Measurements from ENCODE around the gene NEK3.
A peak's percentile ranks its signal among the peaks of the same experiment; 100 is the strongest.
"Not testable (repeated sequence)": the region's sequence is repeated elsewhere in the genome, so short reads cannot be mapped to it uniquely, and the experiment has no call there.

Gene NEK3

GRCh38 chr13:52159159-52159982 is at the start of gene NEK3:
TSS of gene NEK3 (minus strand) at chr13:52159597. CDS start at chr13:52156191, 3,406 bp downstream.
- Mint-ChIP-seq H3K9me3 (no peaks in the 10 kb centered on the region), H3K4me1 (peaks cover 34% of the 10 kb centered on the region), H3K36me3 (ENCODE audit: low read depth) (peaks cover 4% of the 10 kb centered on the region), H3K4me3 (peak within 1 kb of the TSS; percentile 85 to 91 (median 91)), H3K27ac (peak within 1 kb of the TSS; percentile 71 to 93 (median 88)), H3K27me3 (ENCODE audit: low read depth) (peaks cover 3% of the 10 kb centered on the region)
- no peak for TF ChIP-seq CTCF (IDR thresholded peaks at IDR 0.05; ENCODE audit: unreplicated experiment in 3 of 3)

- not testable (repeated sequence) for H3K27ac Mint-ChIP-seq; H3K4me1 Mint-ChIP-seq; H3K36me3 Mint-ChIP-seq (ENCODE audit: low read depth); H3K9me3 Mint-ChIP-seq; H3K27me3 Mint-ChIP-seq (ENCODE audit: low read depth); H3K4me3 Mint-ChIP-seq
These were observed 49.0 kb upstream of the NEK3 start for GRCh38 chr13:52208384-52208783.

GRCh38 chr13:52207896-52208295 is 48.5 kb upstream of the NEK3 start:
- H3K36me3 Mint-ChIP-seq (ENCODE audit: low read depth); H3K9me3 Mint-ChIP-seq; H3K27me3 Mint-ChIP-seq (ENCODE audit: low read depth); H3K4me1 Mint-ChIP-seq; H3K27ac Mint-ChIP-seq; H3K4me3 Mint-ChIP-seq: not testable (repeated sequence)

- not testable (repeated sequence) for H3K36me3 Mint-ChIP-seq (ENCODE audit: low read depth); H3K4me3 Mint-ChIP-seq; H3K9me3 Mint-ChIP-seq; H3K4me1 Mint-ChIP-seq; H3K27ac Mint-ChIP-seq
- H3K27me3 Mint-ChIP-seq (ENCODE audit: low read depth): peaks cover 11% of the 10 kb centered on the region
These were observed 47.9 kb upstream of the NEK3 start for GRCh38 chr13:52207337-52207736.

GRCh38 chr13:52204546-52204945 is 45.1 kb upstream of the NEK3 start:
- H3K36me3 Mint-ChIP-seq (ENCODE audit: low read depth); H3K27me3 Mint-ChIP-seq (ENCODE audit: low read depth); H3K27ac Mint-ChIP-seq; H3K4me1 Mint-ChIP-seq; H3K9me3 Mint-ChIP-seq; H3K4me3 Mint-ChIP-seq: not testable (repeated sequence)

- H3K4me3 Mint-ChIP-seq; H3K4me1 Mint-ChIP-seq; H3K36me3 Mint-ChIP-seq (ENCODE audit: low read depth); H3K9me3 Mint-ChIP-seq; H3K27me3 Mint-ChIP-seq (ENCODE audit: low read depth); H3K27ac Mint-ChIP-seq: not testable (repeated sequence)
These were observed 44.5 kb upstream of the NEK3 start for GRCh38 chr13:52203864-52204263.

GRCh38 chr13:52202506-52202905 is 43.1 kb upstream of the NEK3 start:
- not testable (repeated sequence) for H3K27ac Mint-ChIP-seq; H3K4me3 Mint-ChIP-seq; H3K9me3 Mint-ChIP-seq; H3K27me3 Mint-ChIP-seq (ENCODE audit: low read depth); H3K4me1 Mint-ChIP-seq; H3K36me3 Mint-ChIP-seq (ENCODE audit: low read depth)

GRCh38 chr13:52201439-52202193 is 42.2 kb upstream of the NEK3 start:
- H3K4me3 Mint-ChIP-seq; H3K4me1 Mint-ChIP-seq; H3K27me3 Mint-ChIP-seq (ENCODE audit: low read depth); H3K9me3 Mint-ChIP-seq; H3K36me3 Mint-ChIP-seq (ENCODE audit: low read depth): not testable (repeated sequence)
- H3K27ac Mint-ChIP-seq: peak overlapping the region in 1 of 3 experiments; percentile 59
- TF ChIP-seq CTCF (IDR thresholded peaks at IDR 0.05; ENCODE audit: unreplicated experiment in 3 of 3): peak; percentile 27 to 44 (median 38)

- Mint-ChIP-seq H3K4me1 (peaks cover 16% of the 10 kb centered on the region), H3K36me3 (ENCODE audit: low read depth) (no peaks in the 10 kb centered on the region), H3K4me3 (peak overlapping the region; percentile 48 to 63 (median 50)), H3K9me3 (peaks cover 2% of the 10 kb centered on the region), H3K27me3 (ENCODE audit: low read depth) (no peaks in the 10 kb centered on the region), H3K27ac (no peak overlapping the region)
- TF ChIP-seq CTCF (IDR thresholded peaks at IDR 0.05; ENCODE audit: unreplicated experiment in 3 of 3): no peak
These were observed 36.0 kb upstream of the NEK3 start for GRCh38 chr13:52195401-52195837.
